ENCODE measurements around the gene SIAH1.

- no peak for TF ChIP-seq CTCF (IDR thresholded peaks at IDR 0.05)
- TF ChIP-seq POLR2AphosphoS5 (IDR thresholded peaks at IDR 0.05): no peak
- TF ChIP-seq POLR2A (IDR thresholded peaks at IDR 0.05): no peak
These were observed 24.8 kb upstream of the SIAH1 start for GRCh38 chr16:48409839-48410632.

Data from prostate gland (tissue), 2 donors.